Measurements from ENCODE around the gene DPCD.

The DPCD gene

DNA sequence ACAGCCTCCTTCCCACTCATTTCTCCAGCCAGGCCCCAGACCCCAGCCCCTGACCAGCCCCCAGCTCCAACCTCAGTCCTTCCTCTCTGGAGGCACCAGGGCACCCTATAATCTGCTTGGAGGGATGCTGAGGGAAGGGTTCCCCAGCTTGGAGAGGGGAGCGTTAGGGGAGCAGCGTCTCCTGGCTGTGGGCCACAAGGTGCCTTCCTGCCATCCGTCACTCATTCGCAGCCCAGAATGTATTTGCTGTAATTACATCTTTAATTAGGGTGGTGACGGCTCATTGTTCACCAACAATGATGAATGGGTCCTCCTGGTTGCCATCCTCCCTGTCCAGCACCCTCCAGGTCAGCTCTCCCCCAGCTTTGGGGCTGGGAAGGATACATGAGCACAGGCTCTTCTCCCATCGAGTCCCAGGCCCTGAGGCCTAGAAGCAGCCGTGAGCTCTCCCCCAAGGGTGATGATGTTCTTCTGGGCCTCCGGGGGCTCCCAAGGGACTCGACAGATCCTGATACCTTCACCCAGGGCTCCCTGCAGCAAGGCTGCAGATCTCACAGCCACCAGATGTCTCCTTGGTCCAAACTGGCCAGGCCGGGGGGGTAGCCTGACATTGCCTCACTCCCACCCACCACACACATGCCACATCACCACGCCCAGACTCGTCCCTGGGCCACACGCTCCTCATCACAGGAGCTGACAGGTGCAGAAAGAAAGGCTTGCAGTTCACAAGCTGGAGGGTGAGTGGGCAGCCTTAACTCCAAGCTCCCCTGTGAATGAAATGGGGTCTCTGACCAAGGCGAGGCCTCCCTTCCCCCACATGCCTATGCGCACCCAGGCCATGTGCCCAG lies 26.8 kb upstream of the DPCD start:
- H3K4me3 ChIP-seq (ENCODE audit: low read depth, low read length) = no peak overlapping the region
- TF ChIP-seq POLR2A (IDR thresholded peaks at IDR 0.05; ENCODE audit: extremely low read depth, insufficient read length) (no peak), MYC (IDR thresholded peaks at IDR 0.05; ENCODE audit: low read depth, low read length) (no peak)
- TF ChIP-seq, protein P1, sequence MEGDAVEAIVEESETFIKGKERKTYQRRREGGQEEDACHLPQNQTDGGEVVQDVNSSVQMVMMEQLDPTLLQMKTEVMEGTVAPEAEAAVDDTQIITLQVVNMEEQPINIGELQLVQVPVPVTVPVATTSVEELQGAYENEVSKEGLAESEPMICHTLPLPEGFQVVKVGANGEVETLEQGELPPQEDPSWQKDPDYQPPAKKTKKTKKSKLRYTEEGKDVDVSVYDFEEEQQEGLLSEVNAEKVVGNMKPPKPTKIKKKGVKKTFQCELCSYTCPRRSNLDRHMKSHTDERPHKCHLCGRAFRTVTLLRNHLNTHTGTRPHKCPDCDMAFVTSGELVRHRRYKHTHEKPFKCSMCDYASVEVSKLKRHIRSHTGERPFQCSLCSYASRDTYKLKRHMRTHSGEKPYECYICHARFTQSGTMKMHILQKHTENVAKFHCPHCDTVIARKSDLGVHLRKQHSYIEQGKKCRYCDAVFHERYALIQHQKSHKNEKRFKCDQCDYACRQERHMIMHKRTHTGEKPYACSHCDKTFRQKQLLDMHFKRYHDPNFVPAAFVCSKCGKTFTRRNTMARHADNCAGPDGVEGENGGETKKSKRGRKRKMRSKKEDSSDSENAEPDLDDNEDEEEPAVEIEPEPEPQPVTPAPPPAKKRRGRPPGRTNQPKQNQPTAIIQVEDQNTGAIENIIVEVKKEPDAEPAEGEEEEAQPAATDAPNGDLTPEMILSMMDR (IDR thresholded peaks at IDR 0.05; ENCODE audit: low read depth, low read length) = no peak
- TF ChIP-seq, protein P2, sequence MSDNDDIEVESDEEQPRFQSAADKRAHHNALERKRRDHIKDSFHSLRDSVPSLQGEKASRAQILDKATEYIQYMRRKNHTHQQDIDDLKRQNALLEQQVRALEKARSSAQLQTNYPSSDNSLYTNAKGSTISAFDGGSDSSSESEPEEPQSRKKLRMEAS (IDR thresholded peaks at IDR 0.05; ENCODE audit: low read depth, low read length) = no peak
- no peak for DNase-seq (ENCODE audit: low read depth)

DNA sequence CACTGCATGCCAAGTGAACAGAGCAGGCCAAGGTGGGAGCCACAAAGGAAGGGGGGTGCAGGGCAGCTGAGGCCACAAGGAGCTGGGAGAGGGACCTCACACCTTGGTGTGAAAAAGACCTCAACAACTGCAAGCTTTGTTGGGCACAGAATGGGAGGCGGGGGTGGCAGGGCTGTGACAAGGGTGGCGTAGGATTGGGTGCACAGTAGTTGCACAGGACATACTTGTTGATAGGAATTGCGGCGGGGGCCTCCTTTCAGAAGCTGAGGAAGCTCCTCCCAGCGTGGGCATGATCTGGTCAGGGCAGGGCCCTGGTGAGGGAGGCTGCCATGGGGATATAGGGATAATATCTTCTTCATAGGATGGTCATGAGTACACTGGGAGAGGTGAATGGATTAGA lies 25.9 kb upstream of the DPCD start:
- H3K4me3 ChIP-seq (ENCODE audit: low read depth, low read length) = no peak overlapping the region
- TF ChIP-seq, protein P2 (IDR thresholded peaks at IDR 0.05; ENCODE audit: low read depth, low read length) = no peak
- no peak for TF ChIP-seq MYC (IDR thresholded peaks at IDR 0.05; ENCODE audit: low read depth, low read length)
- TF ChIP-seq, protein P1 (IDR thresholded peaks at IDR 0.05; ENCODE audit: low read depth, low read length) = no peak
- TF ChIP-seq POLR2A (IDR thresholded peaks at IDR 0.05; ENCODE audit: extremely low read depth, insufficient read length) = no peak
- DNase-seq (ENCODE audit: low read depth) = no peak

DNA sequence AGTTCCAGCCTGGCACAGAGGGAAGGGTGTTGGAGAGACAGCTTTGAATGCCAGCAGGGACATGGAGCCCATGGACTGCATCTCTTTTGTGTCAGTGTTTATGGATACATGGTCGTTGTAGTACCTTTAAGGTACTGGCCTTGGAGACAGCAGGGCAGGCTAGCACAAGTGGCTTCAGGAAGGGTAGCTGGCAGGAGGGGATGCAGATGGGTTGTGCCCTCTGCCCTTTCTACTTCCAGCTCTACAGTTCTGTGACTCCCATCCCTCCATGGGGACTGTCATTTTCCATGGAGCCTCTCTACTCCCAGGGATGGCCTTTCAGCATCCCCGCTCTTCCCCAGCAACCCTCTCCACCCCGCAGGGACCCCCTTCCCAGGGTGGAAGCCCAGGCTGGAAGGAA lies 25.1 kb upstream of the DPCD start:
- TF ChIP-seq, protein P1 (IDR thresholded peaks at IDR 0.05; ENCODE audit: low read depth, low read length) = no peak
- TF ChIP-seq MYC (IDR thresholded peaks at IDR 0.05; ENCODE audit: low read depth, low read length) (no peak), POLR2A (IDR thresholded peaks at IDR 0.05; ENCODE audit: extremely low read depth, insufficient read length) (no peak)
- TF ChIP-seq, protein P2 (IDR thresholded peaks at IDR 0.05; ENCODE audit: low read depth, low read length) = no peak
- no peak overlapping the region for H3K4me3 ChIP-seq (ENCODE audit: low read depth, low read length)
- DNase-seq (ENCODE audit: low read depth) = no peak

DNA sequence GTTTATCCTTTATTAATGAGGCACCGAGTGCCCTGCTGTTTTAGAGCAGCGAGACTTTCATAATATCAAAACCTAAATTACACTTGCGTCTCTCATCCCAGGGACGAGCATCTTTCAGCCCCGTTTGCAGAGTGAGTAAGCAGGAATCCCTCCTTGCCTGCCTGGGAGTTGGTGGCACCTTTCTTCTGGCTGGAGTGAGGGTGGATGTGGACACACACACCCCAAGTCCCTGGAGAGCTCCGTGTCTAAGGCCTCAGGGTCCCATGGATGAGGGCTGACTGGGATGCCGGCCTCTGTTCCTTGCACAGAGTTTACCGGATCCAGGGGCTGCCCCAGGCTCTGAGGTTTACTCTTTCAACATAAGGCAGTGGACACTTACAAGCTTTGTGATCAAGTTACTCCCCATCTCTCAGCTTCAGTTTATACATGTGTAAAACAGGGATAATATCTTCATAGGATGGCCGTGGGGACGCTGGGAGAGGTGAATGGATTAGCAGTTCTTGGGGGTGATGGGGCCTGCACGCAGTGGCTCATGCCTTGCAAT lies 24.6 kb upstream of the DPCD start:
- TF ChIP-seq MYC (IDR thresholded peaks at IDR 0.05; ENCODE audit: low read depth, low read length) = no peak

DNA sequence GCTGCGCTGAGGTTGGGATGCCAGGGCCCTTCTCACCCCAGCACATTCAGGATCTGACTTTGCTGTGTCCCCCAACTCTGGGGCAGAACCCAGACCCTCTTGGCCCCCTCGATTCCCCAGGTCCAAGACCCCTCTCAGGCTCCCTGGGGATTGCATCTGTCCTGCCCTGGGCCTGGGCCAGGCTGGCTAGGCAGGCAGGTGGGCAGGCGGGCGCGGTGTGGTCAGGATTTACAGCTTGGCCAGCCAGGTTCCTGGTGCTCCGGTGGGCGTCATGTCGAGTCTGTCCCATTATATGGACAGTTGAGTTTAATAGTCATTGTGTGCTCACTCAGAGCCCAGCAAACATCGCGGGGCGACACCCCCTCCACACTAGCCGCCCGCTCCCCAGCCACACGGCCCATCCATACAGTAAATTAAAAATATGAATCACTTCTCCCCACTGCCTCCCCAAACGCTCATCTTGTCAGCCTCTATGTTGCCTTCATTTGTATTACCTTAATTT lies 23.6 kb upstream of the DPCD start:
- TF ChIP-seq POLR2A (IDR thresholded peaks at IDR 0.05; ENCODE audit: extremely low read depth, insufficient read length) (no peak), MYC (IDR thresholded peaks at IDR 0.05; ENCODE audit: low read depth, low read length) (no peak)
- TF ChIP-seq, protein P2 (IDR thresholded peaks at IDR 0.05; ENCODE audit: low read depth, low read length) = no peak
- TF ChIP-seq, protein P1 (IDR thresholded peaks at IDR 0.05; ENCODE audit: low read depth, low read length) = no peak
- DNase-seq (ENCODE audit: low read depth) = no peak
- no peak overlapping the region for H3K4me3 ChIP-seq (ENCODE audit: low read depth, low read length)

More for the DNA sequence above, 24.6 kb upstream of the DPCD start:
- DNase-seq (ENCODE audit: low read depth) = no peak
- H3K4me3 ChIP-seq (ENCODE audit: low read depth, low read length) = no peak overlapping the region

DNA sequence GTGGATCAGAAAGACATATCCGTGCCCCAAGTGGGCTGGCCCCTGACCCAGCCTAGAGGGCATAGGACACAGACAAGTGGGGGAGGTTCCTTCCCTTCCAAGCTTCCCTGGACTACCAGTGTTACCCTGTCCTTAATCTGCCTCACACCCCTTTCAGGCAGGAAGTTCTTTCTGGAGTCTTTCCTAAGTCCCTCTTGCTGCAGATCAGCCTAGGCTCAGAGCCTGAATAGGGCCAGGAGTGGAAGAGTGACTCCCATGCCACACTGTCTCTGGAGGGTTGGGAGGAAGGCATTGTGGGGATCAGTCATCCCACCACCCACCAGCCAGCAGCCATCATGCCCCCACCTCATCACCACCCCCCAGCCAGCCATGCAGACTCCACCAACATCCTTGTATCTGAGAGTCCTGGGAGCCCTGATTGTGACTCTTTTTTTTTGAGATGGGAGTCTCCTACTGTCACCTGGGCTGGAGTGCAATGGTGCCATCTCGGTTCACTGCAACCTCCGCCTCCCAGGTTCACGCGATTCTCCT lies 22.7 kb upstream of the DPCD start:
- DNase-seq (ENCODE audit: low read depth) = no peak
- H3K4me3 ChIP-seq (ENCODE audit: low read depth, low read length) = no peak overlapping the region
- TF ChIP-seq, protein P2 (IDR thresholded peaks at IDR 0.05; ENCODE audit: low read depth, low read length) = no peak
- TF ChIP-seq MYC (IDR thresholded peaks at IDR 0.05; ENCODE audit: low read depth, low read length) = no peak
- TF ChIP-seq, protein P1 (IDR thresholded peaks at IDR 0.05; ENCODE audit: low read depth, low read length) = no peak
- no peak for TF ChIP-seq POLR2A (IDR thresholded peaks at IDR 0.05; ENCODE audit: extremely low read depth, insufficient read length)

All from NB4 (cell line).